ENCODE results near the gene NKTR. TPM values are rescaled to one million over a fixed set of nuclear protein-coding genes. Genes with fewer than 3 reads are reported as not detected.
A peak's percentile ranks its signal among the peaks of the same experiment; 100 is the strongest.

NKTR gene
- total and polyA plus RNA-seq, 2 experiments from 2014 or later: 81.3 to 117 TPM

DNA sequence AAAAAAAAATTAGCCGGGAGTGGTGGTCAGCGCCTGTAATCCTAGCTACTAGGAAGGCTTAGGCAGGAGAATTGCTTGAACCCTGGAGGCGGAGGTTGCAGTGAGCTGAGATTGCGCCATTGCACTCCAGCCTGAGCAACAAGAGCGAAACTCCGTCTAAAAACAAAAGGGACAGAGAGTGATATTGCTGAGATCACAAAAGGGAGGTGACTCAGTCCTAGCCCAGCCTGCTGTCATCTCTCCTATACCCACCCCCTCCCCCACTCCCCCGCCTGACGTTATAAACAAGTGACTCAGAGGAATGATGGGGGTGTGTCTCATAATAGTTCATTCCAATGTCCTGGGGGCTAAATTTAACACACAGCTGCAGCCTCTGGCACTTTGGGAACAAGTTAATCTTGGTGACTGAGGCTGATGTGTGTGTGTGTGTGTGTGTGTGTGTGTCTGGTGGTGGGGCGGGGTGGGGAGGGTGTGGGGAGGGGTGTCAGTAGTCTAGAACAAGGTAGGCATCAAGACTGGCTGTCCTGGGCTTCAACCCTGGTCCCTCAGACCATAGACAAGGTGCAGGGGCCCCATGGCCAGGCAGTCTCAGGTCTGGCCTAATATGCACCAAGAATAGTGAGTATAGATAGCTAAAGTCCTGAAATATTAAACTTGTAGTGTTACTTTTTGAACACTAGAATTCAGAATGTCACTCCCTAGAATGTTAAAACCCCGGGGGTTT is 83.6 kb downstream of the NKTR start:
- Mint-ChIP-seq H3K36me3 (ENCODE audit: low read depth) (no peaks in the 10 kb centered on the region), H3K4me3 (no peak overlapping the region), H3K4me1 (peaks cover 8% of the 10 kb centered on the region), H3K9me3 (no peaks in the 10 kb centered on the region), H3K27ac (no peak overlapping the region), H3K27me3 (ENCODE audit: insufficient read depth, low read depth, poor library complexity) (peaks cover 9% of the 10 kb centered on the region)
- Histone ChIP-seq H2AFZ (no peak overlapping the region), H3K4me3 (no peak overlapping the region), H3F3A (replicated peaks; ENCODE audit: low read depth) (no peaks in the 10 kb centered on the region), H3K27ac (ENCODE audit: low read depth) (no peak overlapping the region), H3K79me2 (replicated peaks; ENCODE audit: insufficient read depth) (no peaks in the 10 kb centered on the region), H3K27me3 (ENCODE audit: insufficient read depth) (no peaks in the 10 kb centered on the region), H4K20me1 (replicated peaks; ENCODE audit: insufficient read depth) (no peaks in the 10 kb centered on the region), H3K36me3 (ENCODE audit: insufficient read depth) (no peaks in the 10 kb centered on the region), H3K4me2 (no peak overlapping the region), H3K9me2 (ENCODE audit: insufficient read depth) (no peaks in the 10 kb centered on the region), H3K4me1 (ENCODE audit: insufficient read depth) (no peaks in the 10 kb centered on the region)
- TF ChIP-seq NANOG (IDR thresholded peaks at IDR 0.05; ENCODE audit: borderline replicate concordance): no peak
- no peak for TF ChIP-seq EZH2phosphoT487 (IDR thresholded peaks at IDR 0.05; ENCODE audit: unreplicated experiment)
- TF ChIP-seq CTCF (conservative IDR thresholded peaks at IDR 0.05; ENCODE audit: low read depth in 2 of 2): no peak
- TF ChIP-seq STAT1 (IDR thresholded peaks at IDR 0.05; ENCODE audit: unreplicated experiment): no peak
- TF ChIP-seq, protein P1, sequence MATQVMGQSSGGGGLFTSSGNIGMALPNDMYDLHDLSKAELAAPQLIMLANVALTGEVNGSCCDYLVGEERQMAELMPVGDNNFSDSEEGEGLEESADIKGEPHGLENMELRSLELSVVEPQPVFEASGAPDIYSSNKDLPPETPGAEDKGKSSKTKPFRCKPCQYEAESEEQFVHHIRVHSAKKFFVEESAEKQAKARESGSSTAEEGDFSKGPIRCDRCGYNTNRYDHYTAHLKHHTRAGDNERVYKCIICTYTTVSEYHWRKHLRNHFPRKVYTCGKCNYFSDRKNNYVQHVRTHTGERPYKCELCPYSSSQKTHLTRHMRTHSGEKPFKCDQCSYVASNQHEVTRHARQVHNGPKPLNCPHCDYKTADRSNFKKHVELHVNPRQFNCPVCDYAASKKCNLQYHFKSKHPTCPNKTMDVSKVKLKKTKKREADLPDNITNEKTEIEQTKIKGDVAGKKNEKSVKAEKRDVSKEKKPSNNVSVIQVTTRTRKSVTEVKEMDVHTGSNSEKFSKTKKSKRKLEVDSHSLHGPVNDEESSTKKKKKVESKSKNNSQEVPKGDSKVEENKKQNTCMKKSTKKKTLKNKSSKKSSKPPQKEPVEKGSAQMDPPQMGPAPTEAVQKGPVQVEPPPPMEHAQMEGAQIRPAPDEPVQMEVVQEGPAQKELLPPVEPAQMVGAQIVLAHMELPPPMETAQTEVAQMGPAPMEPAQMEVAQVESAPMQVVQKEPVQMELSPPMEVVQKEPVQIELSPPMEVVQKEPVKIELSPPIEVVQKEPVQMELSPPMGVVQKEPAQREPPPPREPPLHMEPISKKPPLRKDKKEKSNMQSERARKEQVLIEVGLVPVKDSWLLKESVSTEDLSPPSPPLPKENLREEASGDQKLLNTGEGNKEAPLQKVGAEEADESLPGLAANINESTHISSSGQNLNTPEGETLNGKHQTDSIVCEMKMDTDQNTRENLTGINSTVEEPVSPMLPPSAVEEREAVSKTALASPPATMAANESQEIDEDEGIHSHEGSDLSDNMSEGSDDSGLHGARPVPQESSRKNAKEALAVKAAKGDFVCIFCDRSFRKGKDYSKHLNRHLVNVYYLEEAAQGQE (IDR thresholded peaks at IDR 0.05; ENCODE audit: unreplicated experiment): no peak
- no peak for TF ChIP-seq CREB1 (CRISPR knock-in tag; IDR thresholded peaks at IDR 0.05; ENCODE audit: low read depth)
- no peak for ATAC-seq
- peak; percentile 29 for DNase-seq (ENCODE audit: low spot score)

DNA sequence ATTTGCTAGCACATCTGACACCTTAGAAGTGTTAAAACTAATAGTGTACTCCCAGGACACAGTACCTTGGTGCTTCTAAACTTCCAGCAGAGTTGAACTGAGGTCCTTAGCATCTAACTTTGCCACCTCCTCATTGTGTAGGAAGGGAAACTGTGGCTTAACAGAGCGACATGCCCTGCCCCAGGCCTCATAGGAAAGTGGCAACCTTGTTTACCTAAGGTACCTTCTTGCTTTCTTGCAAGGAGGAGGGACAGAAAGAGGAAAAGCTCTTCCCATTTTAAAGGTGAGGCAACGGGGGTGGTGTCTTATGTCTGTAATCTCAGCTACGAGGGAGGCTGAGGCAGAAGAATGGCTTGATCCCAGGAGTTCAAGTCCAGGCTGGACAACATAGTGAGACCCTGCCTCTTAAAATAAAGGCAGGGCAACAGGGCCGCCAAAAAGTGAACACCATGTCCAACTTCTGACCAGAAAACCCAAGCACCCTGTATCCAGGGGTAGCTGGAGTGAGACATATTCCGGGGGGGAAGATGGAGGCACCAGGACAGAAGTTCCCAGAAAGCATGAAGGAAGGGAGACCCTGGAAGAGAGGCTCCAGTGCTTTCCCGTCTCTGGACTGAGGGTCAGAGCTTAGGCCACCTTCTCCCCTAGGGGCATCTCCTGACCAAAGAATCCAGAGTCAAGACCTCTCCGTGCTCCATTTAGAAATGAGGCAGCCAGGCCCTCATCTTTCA is 84.3 kb downstream of the NKTR start:
- peaks cover 15% of the 10 kb centered on the region for H3K4me1 Mint-ChIP-seq
- no peaks in the 10 kb centered on the region for H3K36me3 Mint-ChIP-seq (ENCODE audit: low read depth)
- peaks cover 12% of the 10 kb centered on the region for H3K27me3 Mint-ChIP-seq (ENCODE audit: insufficient read depth, low read depth, poor library complexity)
- Histone ChIP-seq H3K36me3 (ENCODE audit: insufficient read depth) (no peaks in the 10 kb centered on the region), H3K27ac (ENCODE audit: low read depth) (no peak overlapping the region), H2AFZ (no peak overlapping the region), H3K27me3 (ENCODE audit: insufficient read depth) (no peaks in the 10 kb centered on the region), H3F3A (replicated peaks; ENCODE audit: low read depth) (no peaks in the 10 kb centered on the region), H3K79me2 (replicated peaks; ENCODE audit: insufficient read depth) (no peaks in the 10 kb centered on the region), H3K4me2 (no peak overlapping the region), H3K9me2 (ENCODE audit: insufficient read depth) (no peaks in the 10 kb centered on the region), H3K4me3 (no peak overlapping the region), H4K20me1 (replicated peaks; ENCODE audit: insufficient read depth) (no peaks in the 10 kb centered on the region), H3K4me1 (ENCODE audit: insufficient read depth) (no peaks in the 10 kb centered on the region)
- H3K9me3 Mint-ChIP-seq: no peaks in the 10 kb centered on the region
- DNase-seq (ENCODE audit: low spot score): no peak
- ATAC-seq: no peak
- no peak overlapping the region for H3K27ac Mint-ChIP-seq
- no peak overlapping the region for H3K4me3 Mint-ChIP-seq
- no peak for TF ChIP-seq EZH2phosphoT487 (IDR thresholded peaks at IDR 0.05; ENCODE audit: unreplicated experiment)
- no peak for TF ChIP-seq STAT1 (IDR thresholded peaks at IDR 0.05; ENCODE audit: unreplicated experiment)
- TF ChIP-seq, protein P2, sequence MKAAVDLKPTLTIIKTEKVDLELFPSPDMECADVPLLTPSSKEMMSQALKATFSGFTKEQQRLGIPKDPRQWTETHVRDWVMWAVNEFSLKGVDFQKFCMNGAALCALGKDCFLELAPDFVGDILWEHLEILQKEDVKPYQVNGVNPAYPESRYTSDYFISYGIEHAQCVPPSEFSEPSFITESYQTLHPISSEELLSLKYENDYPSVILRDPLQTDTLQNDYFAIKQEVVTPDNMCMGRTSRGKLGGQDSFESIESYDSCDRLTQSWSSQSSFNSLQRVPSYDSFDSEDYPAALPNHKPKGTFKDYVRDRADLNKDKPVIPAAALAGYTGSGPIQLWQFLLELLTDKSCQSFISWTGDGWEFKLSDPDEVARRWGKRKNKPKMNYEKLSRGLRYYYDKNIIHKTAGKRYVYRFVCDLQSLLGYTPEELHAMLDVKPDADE (IDR thresholded peaks at IDR 0.05): no peak
- TF ChIP-seq ZNF331 (CRISPR knock-in tag; IDR thresholded peaks at IDR 0.05; ENCODE audit: low read depth): no peak
- TF ChIP-seq CTCF (conservative IDR thresholded peaks at IDR 0.05; ENCODE audit: low read depth in 2 of 2): no peak
- TF ChIP-seq, protein P1 (IDR thresholded peaks at IDR 0.05; ENCODE audit: unreplicated experiment): no peak

Measured in GM23338 (cell line).